Prostate gland (tissue), 2 donors: ENCODE measurements around the gene ATP9A. TPM values are rescaled to one million over a fixed set of nuclear protein-coding genes. Genes with fewer than 3 reads are reported as not detected.
"Not testable (repeated sequence)": the region's sequence is repeated elsewhere in the genome, so short reads cannot be mapped to it uniquely, and the experiment has no call there.

ENCODE experiments used
- DNase-seq: peaks from one replicate; pipeline ENCODE4 v3.0.0-alpha.2; 2019; ENCODE audit warnings: low spot score
- H3K27ac ChIP-seq, 2 donors: fragments of 200-600 bp; sonication (generic); 2 replicates each; pipeline ENCODE4 v1.5.1; 2017 to 2019
- H3K27me3 ChIP-seq: fragments of 200-600 bp; sonication (generic); replicated peaks from 2 replicates; pipeline ENCODE4 v1.5.1; 2019; ENCODE audit not compliant: insufficient read depth
- H3K36me3 ChIP-seq, 2 donors: fragments of 200-600 bp; sonication (generic); 1 replicate in 1 of 2; 2 replicates in 1 of 2; pipeline versions ENCODE4 v1.5.1 to v1.8.1; 2017 to 2019
- H3K4me1 ChIP-seq: fragments of 200-600 bp; sonication (generic); replicated peaks from 2 replicates; pipeline ENCODE4 v1.5.1; 2019
- H3K4me3 ChIP-seq, 2 donors: fragments of 200-600 bp; sonication (generic); 2 replicates each; pipeline ENCODE4 v1.5.1; 2017 to 2019
- H3K9me3 ChIP-seq: fragments of 200-600 bp; sonication (generic); 2 replicates; pipeline ENCODE4 v1.5.1; 2017
- POLR2A ChIP-seq: fragments of 450-650 bp; IDR thresholded peaks from one replicate; pipeline ENCODE4 v1.6.1; 2016; ENCODE audit warnings: antibody characterized with exemption, mild to moderate bottlenecking
- POLR2AphosphoS5 ChIP-seq: sonication (generic); formaldehyde crosslinking; IDR thresholded peaks from one replicate; pipeline ENCODE4 v1.6.1; 2017; ENCODE audit warnings: antibody characterized with exemption
- WGBS: methylation state at CpG from one replicate; pipeline ENCODE4 v1.1.5; 2018; 5-methylcytosine and 5-hydroxymethylcytosine counted together
- intact Hi-C: fragments of 100-400 bp; cut with DNase I; formaldehyde crosslinking; loops from one replicate; pipeline ENCODE4 v1.14.2; 2022
- total RNA-seq, 2 donors: library from RNA; depleted of rRNA; stranded (reverse); fragments of >200 nt; gene quantifications; one replicate each; pipeline ENCODE4 v1.1.0, GENCODE V29; 2016
- TF ChIP-seq, protein P1 (sequence below), 4 experiments: fragments of 200-600 bp in 2 of 4; fragments of 450-650 bp in 2 of 4; sonication (generic) in 2 of 4; IDR thresholded peaks; 1 replicate in 3 of 4; 2 replicates in 1 of 4; pipeline ENCODE4 v1.5.1; 2016 to 2019; ENCODE audit warnings: antibody characterized with exemption in 4 of 4, mild to moderate bottlenecking in 2 of 4, moderate library complexity in 2 of 4

Gene ATP9A
- total RNA-seq, 2 donors from 2014 or later: 35.1 to 118 TPM

DNA sequence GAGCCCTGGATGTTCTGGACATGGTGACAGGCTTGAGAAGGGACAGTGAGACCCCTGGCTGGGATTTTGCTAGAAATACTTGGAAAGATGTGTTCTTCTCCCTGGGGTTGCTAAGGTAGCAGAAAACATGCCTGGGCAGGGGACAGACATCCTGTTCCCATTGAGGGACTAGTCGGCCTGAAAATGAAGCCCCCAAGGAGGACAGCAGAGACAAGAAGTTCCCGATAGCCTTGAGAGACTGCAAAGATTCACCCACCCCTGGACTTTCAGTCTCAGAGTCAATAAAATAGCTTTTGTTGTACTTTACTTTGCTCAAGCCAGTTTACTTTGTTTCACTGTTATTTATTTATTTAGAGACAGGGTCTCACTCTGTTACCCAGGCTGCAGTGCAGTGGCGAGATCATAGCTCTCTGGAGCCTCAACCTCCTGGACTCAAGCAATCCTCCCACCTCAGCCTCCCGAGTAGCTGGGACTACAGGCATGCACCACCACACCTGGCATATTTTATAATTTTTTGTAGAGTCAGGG, 28.4 kb downstream of the ATP9A start:
- Histone ChIP-seq H3K27me3 (no peaks in the 10 kb centered on the region), H3K4me3 (no peak overlapping the region), H3K4me1 (no peaks in the 10 kb centered on the region), H3K9me3 (no peaks in the 10 kb centered on the region), H3K36me3 (no peaks in the 10 kb centered on the region), H3K27ac (no peak overlapping the region)
- 65% methylated on average over 4 of the region's 4 CpGs for WGBS
- no peak for DNase-seq
- TF ChIP-seq POLR2A: no peak
- TF ChIP-seq, protein P1, sequence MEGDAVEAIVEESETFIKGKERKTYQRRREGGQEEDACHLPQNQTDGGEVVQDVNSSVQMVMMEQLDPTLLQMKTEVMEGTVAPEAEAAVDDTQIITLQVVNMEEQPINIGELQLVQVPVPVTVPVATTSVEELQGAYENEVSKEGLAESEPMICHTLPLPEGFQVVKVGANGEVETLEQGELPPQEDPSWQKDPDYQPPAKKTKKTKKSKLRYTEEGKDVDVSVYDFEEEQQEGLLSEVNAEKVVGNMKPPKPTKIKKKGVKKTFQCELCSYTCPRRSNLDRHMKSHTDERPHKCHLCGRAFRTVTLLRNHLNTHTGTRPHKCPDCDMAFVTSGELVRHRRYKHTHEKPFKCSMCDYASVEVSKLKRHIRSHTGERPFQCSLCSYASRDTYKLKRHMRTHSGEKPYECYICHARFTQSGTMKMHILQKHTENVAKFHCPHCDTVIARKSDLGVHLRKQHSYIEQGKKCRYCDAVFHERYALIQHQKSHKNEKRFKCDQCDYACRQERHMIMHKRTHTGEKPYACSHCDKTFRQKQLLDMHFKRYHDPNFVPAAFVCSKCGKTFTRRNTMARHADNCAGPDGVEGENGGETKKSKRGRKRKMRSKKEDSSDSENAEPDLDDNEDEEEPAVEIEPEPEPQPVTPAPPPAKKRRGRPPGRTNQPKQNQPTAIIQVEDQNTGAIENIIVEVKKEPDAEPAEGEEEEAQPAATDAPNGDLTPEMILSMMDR (IDR thresholded peaks at IDR 0.05): no peak
- no peak for TF ChIP-seq POLR2AphosphoS5
- intact Hi-C loops: no loop called here

- intact Hi-C loops: no loop called here
- 89% methylated on average over 12 of the region's 12 CpGs for WGBS
- H3K9me3 ChIP-seq: no peaks in the 10 kb centered on the region
- no peaks in the 10 kb centered on the region for H3K27me3 ChIP-seq
- TF ChIP-seq, protein P1 (IDR thresholded peaks at IDR 0.05): no peak
- TF ChIP-seq POLR2A: no peak
- no peak for TF ChIP-seq POLR2AphosphoS5
- DNase-seq: no peak
- H3K36me3 ChIP-seq: no peaks in the 10 kb centered on the region
- H3K4me1 ChIP-seq: no peaks in the 10 kb centered on the region
- no peak overlapping the region for H3K4me3 ChIP-seq
- no peak overlapping the region for H3K27ac ChIP-seq
Measured at GRCh38 chr20:51738877-51739447, 29.2 kb downstream of the ATP9A start.

DNA sequence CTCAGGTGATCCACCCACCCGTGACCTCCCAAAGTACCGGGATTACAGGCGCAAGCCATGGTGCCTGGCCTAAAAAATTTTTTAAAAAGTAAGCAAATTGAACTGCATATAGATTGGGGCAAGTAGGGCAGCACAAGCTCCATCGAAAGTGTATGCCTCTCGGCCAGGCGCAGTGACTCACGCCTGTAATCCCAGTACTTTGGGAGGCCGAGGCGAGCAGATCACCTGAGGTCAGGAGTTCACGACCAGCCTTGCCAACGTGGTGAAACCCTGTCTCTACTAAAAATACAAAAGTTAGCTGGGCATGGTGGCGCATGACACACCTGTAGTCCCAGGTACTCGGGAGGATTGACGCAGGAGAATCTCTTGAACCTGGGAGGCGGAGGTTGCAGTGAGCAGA, 29.9 kb downstream of the ATP9A start:
- intact Hi-C loops: not testable (repeated sequence)

DNA sequence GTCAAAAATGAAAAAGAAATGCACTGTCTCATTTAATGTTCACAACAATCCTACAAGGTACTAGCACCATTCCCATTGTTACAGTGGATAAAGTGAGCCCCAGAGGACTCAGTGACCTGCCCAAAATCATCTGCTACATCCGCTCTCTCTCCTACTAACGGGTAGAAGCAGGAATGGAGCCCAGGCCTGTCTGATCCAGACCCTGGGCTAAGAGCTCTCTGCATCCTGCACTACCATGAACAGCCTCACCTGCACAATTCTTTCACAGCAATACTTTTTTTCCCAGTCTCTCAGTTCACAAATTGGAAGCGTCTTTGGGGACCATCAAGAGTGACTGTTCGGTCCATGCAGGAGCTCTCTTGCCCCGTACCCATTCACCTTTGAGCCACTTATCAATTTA, 31.2 kb downstream of the ATP9A start:
- no peak for DNase-seq
- Histone ChIP-seq H3K4me3 (no peak overlapping the region), H3K27ac (no peak overlapping the region), H3K27me3 (no peaks in the 10 kb centered on the region), H3K36me3 (no peaks in the 10 kb centered on the region), H3K4me1 (no peaks in the 10 kb centered on the region), H3K9me3 (no peaks in the 10 kb centered on the region)
- no peak for TF ChIP-seq POLR2A
- no peak for TF ChIP-seq POLR2AphosphoS5
- TF ChIP-seq, protein P1 (IDR thresholded peaks at IDR 0.05): no peak
- intact Hi-C loops: no loop called here
- 76% methylated on average over 5 of the region's 5 CpGs for WGBS

More for the DNA sequence above, 29.9 kb downstream of the ATP9A start:
- H3K27me3 ChIP-seq, H3K4me3 ChIP-seq, H3K4me1 ChIP-seq, H3K27ac ChIP-seq, H3K9me3 ChIP-seq, H3K36me3 ChIP-seq, DNase-seq: not testable (repeated sequence)
- WGBS: 93% methylated on average over 15 of the region's 15 CpGs

- Histone ChIP-seq H3K4me3 (no peak overlapping the region), H3K36me3 (no peaks in the 10 kb centered on the region), H3K9me3 (no peaks in the 10 kb centered on the region), H3K4me1 (no peaks in the 10 kb centered on the region), H3K27me3 (no peaks in the 10 kb centered on the region), H3K27ac (peak overlapping the region in 1 of 2 donors; percentile 50)
- intact Hi-C loops: no loop called here
- WGBS: 53% methylated on average over 11 of the region's 11 CpGs
- TF ChIP-seq POLR2AphosphoS5 (no peak), POLR2A (no peak)
- TF ChIP-seq, protein P1 (IDR thresholded peaks at IDR 0.05): no peak
- no peak for DNase-seq
Measured at GRCh38 chr20:51735728-51736600, 32.2 kb downstream of the ATP9A start.
